NCI-H1930 (cell line): ENCODE data around the gene BTBD19.
A peak's percentile ranks its signal among the peaks of the same experiment; 100 is the strongest.
"Not testable (repeated sequence)": the region's sequence is repeated elsewhere in the genome, so short reads cannot be mapped to it uniquely, and the experiment has no call there.

ENCODE experiments used
- DNase-seq, 2 experiments: peaks; one replicate each; lab custom pipeline; 2025; lab: John Stamatoyannopoulos, UW

Gene BTBD19

GRCh38 chr1:44788120-44788860, 20.0 kb upstream of the BTBD19 start, which contains the start of gene BEST4:
Gene BEST4 (minus strand): TSS chr1:44788170. CDS start chr1:44787705, 465 bp downstream.
- DNase-seq: no peak

- no peak for DNase-seq
Observed at GRCh38 chr1:44790968-44791801, 17.1 kb upstream of the BTBD19 start.

GRCh38 chr1:44792736-44793502, 15.4 kb upstream of the BTBD19 start:
- DNase-seq: no peak

DNA sequence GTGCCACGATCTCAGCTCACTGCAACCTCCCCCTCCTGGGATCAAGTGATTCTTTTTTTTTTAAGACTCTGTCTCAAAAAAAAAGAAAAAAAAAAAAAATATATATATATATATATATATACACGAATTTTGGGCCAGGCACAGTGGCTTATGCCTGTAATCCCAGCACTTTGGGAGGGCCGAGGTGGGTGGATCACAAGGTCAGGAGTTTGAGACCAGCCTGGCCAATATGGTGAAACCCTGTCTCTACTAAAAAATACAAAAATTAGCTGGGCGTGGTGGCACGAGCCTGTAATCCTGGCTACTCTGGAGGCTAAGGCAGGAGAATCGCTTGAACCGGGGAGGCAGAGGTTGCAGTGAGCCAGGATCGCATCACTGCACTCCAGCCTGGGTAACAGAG, 10.4 kb upstream of the BTBD19 start:
- DNase-seq: not testable (repeated sequence)

DNA sequence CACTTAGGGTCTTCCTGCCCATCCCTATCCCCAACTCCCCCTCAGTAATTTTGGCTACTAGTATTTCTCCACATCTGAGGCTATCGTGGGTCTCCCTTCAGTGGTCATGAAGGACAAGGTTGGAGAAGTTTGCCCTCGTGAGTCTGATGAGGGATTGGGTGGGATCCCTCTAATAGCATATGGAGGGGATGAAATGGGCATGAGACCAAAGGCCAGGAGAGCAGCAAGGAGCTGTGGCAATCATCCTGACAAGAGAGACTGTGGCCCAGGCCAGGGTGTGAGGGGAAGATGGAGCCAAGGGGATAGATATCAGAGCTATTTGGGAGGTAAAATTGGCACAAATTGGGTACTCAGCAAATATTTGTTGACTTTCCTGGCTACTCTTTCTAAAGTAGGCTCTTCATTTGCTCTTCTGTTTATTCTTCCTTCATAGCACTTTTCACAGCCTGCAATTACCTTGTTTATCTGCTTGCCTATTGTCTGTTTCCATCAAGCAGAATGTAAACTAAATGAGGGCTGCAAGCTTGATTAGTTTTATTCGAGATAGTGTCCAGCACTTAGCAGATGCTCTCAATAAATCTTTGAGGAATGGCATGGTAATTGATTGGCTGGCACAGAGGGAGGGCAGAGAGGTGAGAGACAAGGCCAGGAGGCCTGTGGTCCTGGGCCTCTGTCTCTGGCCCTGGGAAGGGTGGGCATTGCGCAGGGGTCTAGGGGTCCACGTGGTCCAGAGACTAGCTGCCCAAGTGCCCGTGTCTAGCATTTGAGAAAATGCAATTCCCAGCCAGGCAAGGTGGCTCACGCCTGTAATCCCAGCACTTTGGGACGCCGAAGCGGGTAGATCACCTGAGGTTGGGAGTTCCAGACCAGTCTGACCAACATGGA, 9.6 kb upstream of the BTBD19 start:
- no peak for DNase-seq

DNA sequence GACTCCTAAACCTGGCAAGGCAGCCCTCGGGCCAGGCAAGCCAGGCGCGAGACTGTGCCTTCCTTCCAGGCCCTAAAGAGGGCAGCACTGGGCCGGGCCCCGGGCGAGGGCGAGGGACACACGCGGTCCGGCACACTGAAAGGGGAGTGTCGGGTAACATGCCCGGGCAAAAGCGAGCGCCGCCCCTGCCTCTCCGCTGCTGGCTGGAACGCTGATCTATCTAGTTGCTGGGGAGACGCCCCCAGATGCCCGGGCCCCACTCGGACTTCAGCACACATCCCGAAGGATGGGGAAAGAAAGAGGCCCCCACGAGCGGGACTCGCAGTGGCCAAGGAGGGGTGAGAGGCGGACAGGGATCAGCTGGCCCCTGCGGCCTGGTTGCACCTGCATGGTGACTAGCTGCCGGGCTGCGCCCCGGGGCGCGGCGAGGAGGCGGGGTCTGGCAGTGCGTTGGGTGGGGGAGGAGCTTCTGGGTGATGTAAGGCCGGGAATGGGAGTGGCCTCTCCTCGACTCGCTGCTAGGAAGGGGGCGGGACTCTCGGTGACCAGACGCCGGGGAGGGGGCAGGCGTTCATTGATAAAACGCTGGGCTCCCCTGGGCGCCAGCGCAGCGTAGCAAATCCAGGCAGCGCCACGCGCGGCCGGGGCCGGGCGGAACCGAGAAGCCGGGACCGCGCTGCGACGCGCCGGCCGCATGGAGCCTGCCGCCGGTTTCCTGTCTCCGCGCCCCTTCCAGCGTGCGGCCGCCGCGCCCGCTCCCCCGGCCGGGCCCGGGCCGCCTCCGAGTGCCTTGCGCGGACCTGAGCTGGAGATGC, 8.3 kb upstream of the BTBD19 start, which contains the start of gene PLK3:
Gene PLK3, plus strand, starts transcription at position 608 of the 815 bp plus-strand sequence. Its CDS starts 87 bp downstream, at position 695.
- DNase-seq: peak; percentile 95 to 98

DNA sequence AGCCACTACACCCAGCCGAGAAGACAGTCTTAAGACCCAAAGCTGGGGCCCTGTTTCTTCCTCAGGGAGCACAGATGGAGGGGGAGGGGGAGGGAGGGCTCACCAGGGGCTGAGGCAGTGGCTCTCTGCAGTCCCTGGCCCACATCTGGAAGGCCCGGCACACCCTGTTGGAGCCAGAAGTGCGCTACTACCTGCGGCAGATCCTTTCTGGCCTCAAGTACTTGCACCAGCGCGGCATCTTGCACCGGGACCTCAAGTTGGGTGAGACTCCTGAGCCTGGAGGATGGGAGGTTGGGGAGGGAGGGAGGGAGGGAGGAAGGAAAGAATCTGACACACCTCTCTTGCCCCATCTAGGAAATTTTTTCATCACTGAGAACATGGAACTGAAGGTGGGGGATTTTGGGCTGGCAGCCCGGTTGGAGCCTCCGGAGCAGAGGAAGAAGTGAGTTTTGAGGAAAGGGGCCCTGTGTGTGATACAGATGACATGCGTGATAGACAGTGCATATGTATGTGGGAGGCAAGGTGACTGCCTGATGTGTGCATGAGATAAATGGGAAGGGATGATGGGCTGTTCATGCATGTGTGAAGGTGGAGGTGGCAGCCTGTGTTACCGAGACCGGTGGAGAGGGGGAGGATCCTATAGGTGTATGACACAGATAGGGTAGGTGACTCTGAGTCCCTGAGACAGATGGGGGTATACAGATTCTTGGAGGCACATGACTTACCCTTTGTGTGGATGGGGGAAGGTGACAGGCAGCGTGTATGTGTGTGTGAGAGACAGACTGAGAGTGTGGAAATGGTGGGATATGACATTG, 6.6 kb upstream of the BTBD19 start:
- DNase-seq: no peak

DNA sequence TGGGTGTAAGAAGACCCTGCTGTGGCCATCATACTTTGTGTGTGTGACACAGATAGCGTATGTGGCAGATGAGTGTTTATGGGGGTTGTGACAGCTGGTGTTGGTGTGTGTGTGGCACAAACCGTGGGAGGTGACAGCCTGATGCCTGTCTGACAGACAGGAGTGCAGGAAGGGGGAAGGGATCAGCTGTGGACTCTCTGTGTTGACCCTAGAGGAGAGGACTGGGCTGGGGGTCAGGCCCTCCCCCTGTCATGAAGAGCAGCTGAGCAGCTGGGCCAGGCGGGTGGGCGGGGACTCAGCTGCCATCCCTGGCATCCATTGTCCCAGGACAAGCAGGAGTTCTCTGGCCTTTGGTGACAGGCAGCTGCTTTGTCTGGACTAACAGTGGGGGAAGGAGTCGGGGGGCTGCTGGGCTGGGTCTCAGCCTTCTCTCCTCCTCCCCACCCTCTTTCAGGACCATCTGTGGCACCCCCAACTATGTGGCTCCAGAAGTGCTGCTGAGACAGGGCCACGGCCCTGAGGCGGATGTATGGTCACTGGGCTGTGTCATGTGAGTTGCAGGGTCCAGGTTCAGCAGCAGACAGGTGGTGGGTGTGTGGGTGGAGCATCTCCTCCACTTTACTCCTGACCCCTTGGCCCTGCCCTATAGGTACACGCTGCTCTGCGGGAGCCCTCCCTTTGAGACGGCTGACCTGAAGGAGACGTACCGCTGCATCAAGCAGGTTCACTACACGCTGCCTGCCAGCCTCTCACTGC, 5.8 kb upstream of the BTBD19 start:
- DNase-seq: no peak

DNA sequence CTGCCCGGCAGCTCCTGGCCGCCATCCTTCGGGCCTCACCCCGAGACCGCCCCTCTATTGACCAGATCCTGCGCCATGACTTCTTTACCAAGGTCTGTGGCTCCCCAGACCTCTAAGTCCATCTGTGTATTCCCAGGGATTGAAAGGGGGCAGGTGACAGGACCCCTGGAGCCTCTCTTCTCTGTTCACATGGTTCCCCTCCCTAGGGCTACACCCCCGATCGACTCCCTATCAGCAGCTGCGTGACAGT, 5.3 kb upstream of the BTBD19 start:
- DNase-seq: no peak

DNA sequence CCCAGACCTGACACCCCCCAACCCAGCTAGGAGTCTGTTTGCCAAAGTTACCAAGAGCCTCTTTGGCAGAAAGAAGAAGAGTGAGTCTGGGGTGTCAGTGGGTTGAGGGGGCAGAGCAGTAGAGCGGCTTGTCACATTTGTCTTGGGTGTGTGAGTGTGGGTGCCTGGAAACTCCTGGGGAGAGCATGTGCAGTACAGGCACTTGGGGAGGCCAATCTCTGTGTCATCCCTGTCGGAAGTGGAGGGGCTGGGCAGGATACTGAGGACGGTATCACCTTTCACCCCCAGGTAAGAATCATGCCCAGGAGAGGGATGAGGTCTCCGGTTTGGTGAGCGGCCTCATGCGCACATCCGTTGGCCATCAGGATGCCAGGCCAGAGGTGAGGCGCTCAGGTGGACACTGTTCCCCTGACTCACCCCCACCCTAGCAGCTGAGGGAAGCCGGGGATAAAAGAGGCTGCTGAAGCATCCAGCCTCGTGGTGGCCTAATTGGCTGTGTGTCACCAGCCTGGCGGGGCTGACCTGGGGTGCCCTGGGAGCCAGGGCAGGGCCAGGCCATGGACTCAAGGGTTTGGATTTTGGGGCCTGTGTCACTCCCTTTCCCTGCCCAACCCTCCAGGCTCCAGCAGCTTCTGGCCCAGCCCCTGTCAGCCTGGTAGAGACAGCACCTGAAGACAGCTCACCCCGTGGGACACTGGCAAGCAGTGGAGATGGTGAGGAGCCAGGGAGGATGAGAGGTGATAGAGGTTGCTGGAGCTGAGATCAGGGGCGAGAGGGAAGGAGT, 4.8 kb upstream of the BTBD19 start:
- no peak for DNase-seq

DNA sequence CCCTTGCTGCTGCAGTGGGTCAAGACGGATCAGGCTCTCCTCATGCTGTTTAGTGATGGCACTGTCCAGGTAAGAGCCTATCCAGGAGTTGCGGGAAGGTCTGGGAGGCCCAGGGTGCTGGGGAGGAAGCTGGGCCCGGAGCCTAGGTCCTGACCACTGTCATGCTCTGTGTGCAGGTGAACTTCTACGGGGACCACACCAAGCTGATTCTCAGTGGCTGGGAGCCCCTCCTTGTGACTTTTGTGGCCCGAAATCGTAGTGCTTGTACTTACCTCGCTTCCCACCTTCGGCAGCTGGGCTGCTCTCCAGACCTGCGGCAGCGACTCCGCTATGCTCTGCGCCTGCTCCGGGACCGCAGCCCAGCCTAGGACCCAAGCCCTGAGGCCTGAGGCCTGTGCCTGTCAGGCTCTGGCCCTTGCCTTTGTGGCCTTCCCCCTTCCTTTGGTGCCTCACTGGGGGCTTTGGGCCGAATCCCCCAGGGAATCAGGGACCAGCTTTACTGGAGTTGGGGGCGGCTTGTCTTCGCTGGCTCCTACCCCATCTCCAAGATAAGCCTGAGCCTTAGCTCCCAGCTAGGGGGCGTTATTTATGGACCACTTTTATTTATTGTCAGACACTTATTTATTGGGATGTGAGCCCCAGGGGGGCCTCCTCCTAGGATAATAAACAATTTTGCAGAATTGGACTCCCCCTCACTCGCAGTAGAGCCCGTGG, 2.9 kb upstream of the BTBD19 start:
- DNase-seq: no peak

GRCh38 chr1:44806025-44806703, 2.2 kb upstream of the BTBD19 start:
- DNase-seq: no peak

- no peak for DNase-seq
Observed at GRCh38 chr1:44806704-44807363, 1.5 kb upstream of the BTBD19 start, which contains the start of gene DYNLT4. Gene DYNLT4 (minus strand): TSS chr1:44807351. CDS start chr1:44806668, 683 bp downstream.

GRCh38 chr1:44807364-44808062, 810 bp upstream of the BTBD19 start:
- no peak for DNase-seq
